NCI-H1930 (cell line): Measurements from ENCODE around the gene CEACAM16.
A peak's percentile ranks its signal among the peaks of the same experiment; 100 is the strongest.
"Not testable (repeated sequence)": the region's sequence is repeated elsewhere in the genome, so short reads cannot be mapped to it uniquely, and the experiment has no call there.

ENCODE experiments used
- DNase-seq, 2 experiments: peaks; one replicate each; lab custom pipeline; 2025; lab: John Stamatoyannopoulos, UW

CEACAM16 gene

GRCh38 chr19:44677019-44677811, 21.7 kb upstream of the CEACAM16 start:
- DNase-seq = no peak

GRCh38 chr19:44680536-44680935, 18.4 kb upstream of the CEACAM16 start:
- DNase-seq = no peak

GRCh38 chr19:44681992-44682790, 16.8 kb upstream of the CEACAM16 start:
- DNase-seq = no peak

DNA sequence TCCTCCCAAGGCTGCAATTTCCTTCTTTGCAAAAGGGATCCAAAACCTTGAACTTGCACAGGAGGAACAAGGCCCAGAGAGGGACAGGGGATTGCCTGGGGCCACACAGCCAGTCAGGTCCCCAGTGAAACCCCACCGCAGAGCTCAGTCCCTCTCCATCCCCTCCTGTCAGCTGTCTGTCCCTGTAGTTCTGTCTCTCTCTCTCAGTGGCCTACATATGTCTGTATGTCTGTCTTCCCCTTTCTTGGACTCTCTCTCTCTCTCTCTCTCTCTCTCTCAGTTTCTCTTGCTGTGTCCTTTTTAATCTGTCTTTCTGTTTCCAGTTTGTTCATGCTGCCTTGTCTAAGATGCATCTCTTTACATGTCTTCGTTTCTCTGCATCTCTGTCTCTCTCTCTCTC, 16.1 kb upstream of the CEACAM16 start:
- no peak for DNase-seq

DNA sequence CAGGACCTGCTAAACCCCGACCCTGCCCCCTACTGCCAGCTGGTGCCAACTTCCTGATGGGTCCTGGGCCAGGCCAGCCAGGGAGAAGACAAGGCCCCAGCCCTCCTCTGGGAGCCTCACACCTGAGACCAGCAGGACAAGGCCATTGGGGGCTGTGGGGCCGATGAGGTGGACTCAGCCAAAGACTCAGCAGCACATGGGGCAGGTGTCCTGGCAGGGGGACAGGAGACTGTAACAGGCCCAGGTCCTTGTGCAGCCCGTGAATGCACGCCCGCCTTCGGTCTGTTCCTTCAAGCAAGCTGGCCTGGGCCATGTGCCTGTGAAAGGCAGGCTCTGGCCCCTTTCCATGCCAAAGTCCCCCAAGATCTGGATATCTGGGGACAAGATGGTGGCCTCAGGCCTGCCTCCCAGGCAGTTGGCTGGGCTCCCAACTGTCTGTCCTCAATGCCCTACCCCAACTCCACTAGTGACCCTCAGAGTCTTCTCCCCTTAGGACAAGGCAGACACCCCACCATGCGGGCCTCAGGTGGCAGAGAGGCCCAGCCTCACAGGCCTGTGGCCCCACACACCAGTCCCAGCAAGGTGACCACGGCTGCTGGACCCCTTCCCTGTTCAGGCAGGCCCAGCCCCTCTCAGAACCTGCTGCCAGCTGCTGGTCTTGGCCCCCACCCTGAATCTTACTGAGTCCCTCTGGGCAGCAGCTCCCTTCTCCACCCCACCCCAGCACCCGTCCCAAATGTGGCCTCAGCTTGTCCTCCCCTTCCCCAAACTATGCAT, 15.3 kb upstream of the CEACAM16 start:
- DNase-seq = no peak

- DNase-seq = not testable (repeated sequence)
Observed at GRCh38 chr19:44684396-44684795, 14.6 kb upstream of the CEACAM16 start.

GRCh38 chr19:44684892-44685863, 13.8 kb upstream of the CEACAM16 start:
- no peak for DNase-seq

- no peak for DNase-seq
Observed at GRCh38 chr19:44685877-44686276, 13.1 kb upstream of the CEACAM16 start.

DNA sequence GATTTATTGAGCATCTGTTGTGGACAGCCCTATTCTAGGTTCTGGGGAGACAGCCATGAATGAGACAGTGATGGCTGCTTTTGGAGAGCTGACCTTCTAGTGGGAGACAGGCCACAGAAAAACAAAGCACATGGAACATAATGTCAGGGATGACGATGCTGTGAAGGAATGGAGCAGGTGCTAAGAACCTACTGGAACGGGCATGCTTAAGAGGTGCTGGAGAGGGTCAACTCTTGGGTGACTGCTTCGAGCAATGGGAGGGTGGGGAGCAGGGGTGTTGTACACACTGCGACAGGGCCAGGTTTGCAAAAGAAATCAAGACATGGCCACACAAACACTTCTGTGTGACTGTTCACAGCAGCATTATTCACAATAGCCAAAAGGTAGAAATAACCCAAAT, 12.1 kb upstream of the CEACAM16 start:
- no peak for DNase-seq

GRCh38 chr19:44687888-44688287, 11.1 kb upstream of the CEACAM16 start:
- DNase-seq = no peak

DNA sequence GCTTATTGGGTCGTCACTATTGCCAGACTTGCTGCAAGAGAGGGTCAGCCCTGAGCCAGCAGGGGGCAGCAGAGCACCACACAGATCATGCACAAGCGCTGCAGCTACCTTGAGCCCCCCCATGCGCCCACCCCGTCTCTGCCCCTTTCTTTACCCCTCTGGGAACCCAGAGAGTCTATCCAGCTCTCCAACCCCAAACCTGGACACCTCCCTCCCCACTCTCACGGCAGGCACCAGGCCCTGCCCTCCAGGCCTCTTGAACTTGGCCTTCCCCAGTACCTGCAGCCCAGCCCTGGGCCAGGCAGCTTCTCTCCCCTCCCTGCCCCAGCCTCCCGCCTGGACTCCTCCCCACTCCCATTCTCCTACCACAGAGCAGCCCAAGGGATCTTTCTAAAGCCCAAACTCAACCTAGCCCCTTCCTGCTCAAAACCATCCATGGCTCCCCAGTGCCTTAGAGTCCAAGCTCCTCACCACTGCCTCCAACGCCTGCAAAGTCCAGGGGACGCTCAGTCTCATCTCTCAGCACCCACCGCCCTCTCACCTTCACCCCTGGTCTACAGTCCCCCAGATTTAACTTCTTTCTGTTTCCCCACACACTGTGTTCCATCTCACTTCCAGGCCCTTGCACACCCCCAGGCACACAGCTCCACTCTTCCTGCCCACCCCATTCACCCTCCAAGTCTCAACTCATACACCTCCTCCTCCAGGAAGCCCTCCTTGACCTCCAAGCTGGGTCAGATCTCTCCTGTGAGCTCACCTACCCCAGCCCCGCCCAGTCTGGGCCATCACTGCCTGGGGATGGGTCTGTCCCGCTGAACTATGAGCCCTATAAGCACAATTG, 9.4 kb upstream of the CEACAM16 start:
- DNase-seq = peak in 1 of 2 experiments; percentile 68

DNA sequence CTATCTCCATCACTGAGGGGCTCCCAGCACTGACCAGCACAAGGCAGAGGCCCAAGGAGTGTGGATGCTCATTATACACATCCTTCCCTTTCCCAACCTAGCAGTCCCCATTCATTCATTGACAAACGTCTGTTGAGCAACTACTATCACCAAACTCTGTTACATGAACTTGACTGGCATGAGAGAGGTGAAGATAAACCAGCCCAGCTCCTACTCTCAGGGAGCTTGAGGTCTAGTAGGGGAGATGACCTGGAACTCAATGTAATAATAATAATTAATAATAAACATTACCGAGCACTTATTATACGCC, 8.9 kb upstream of the CEACAM16 start:
- DNase-seq = no peak

- DNase-seq = no peak
Observed at GRCh38 chr19:44692379-44692721, 6.6 kb upstream of the CEACAM16 start.

DNA sequence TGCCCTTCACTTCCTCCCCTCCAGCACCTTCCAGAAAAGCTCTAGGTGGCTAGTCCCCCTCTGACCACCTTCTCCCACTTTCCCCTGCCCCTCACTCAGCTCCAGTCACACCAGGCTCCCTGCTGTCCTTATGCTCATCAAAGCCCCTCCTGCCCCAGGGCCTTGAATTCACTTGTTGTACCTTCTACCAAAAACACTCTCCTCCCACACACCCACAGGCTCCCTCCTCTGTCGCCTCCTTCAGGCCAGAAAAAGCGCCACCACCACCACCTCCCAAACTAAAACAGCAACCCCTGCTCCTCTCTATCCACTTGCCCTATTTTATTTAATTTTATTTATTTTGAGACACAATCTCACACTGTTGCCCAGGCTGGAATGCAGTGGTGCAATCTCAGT, 4.8 kb upstream of the CEACAM16 start:
- no peak for DNase-seq

DNA sequence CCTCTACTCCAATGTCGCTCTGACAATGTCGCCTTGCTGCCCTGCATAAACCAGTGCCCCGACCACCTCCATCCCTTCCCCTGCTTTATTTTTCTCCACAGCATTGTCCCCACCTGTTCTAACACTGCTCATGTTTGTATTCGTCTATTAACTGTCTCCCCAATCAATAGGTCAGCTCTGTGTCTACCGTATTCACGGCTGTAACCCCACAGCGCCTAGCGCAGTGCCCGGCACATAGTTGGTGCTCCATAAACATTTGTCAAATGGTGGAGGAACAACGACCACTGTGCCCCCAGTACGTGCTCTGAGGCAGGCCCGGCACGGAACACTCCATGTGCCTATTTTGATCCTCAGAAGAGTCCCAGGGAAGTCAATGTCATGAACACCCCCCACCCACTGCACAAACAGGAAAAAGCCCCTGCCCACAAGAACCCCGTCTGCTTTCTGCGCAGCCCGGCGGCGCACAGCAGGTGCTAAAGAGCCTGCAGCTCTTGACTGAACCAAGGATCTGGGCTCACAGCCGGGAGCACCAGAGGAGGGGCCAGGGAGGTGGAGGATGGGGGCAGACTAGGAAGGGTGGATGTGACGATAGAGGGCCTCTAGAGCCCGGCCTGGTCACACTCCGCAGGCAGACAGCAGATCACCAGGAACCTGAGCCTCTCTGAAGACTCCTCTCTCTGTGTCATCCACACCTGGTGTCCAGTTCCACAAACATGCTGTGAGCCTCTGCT, 1.8 kb upstream of the CEACAM16 start:
- no peak for DNase-seq

GRCh38 chr19:44697670-44698034, 1.3 kb upstream of the CEACAM16 start:
- no peak for DNase-seq

DNA sequence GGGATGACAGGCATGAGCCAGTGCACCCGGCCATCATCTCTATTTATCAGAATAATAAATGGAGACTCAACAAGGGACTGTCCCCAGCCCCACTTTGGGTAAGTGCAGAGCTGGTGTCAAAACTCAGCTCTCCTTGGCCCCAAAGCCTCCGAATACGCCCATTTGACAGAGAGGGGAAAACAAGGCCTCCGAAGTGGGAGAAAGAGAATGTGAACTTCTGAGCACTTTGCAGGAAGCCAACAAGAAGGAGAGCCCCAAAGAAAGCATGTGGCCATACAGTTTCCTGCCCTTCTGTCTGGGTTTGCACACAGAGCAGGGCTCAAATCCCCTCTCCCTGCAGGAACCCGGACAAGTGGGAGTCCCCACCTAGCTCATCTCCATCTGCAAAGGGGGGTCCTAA, 1.6 kb downstream of the CEACAM16 start:
- DNase-seq = no peak

GRCh38 chr19:44701228-44701627, 2.3 kb downstream of the CEACAM16 start:
- no peak for DNase-seq

DNA sequence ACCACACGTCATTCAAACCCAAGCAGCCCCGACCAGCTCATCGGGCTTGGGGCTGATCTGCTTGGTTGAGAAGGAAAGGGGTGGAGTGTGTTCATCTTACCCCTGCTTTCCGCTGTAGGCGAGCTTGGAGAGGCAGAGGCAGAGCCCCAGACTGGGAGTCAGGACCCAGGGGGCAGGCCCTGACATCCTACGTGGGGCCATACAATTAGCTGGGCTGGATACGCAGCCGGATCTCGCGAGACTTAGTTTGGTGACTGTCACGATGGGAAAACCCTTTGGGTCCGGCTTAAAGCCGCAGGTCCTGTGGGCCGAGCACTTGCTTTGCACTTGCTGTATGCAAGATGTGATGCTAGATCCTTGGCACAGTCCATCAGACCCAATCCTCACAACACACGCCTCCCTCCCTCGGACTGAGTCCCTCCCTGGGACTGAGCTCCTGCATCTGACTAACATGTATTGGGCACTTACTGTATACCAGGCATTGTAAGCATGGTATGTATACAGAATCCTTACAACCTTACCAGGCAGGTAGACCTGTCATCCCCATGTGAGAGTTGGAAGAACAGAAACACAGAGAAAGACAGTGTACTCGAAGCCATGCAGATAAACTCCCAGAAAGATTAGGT, 3.7 kb downstream of the CEACAM16 start:
- no peak for DNase-seq
